GM23338 (cell line): Measurements from ENCODE around the gene HBS1L. TPM values are rescaled to one million over a fixed set of nuclear protein-coding genes. Genes with fewer than 3 reads are reported as not detected.

Experiments used
- ATAC-seq: fragments of 200-7000 bp; cut with Tn5 transposase; 3 replicates; pipeline ENCODE4 v1.9.1; 2020
- DNase-seq: peaks from one replicate; pipeline ENCODE4 v3.0.0-alpha.2; 2015; ENCODE audit warnings: low spot score
- H2AFZ ChIP-seq: fragments of 200-600 bp; sonication (generic); 2 replicates; pipeline ENCODE4 v1.8.0; 2016; ENCODE audit warnings: antibody characterized with exemption, mild to moderate bottlenecking, moderate library complexity
- H3F3A ChIP-seq: fragments of 200-600 bp; sonication (generic); replicated peaks from 2 replicates; pipeline ENCODE4 v1.8.0; 2017; ENCODE audit warnings: antibody characterized with exemption, mixed run types, low read depth
- H3K27ac ChIP-seq: fragments of 200-600 bp; sonication (generic); 2 replicates; pipeline ENCODE4 v1.6.1; 2016; ENCODE audit warnings: low read depth
- H3K27me3 ChIP-seq: fragments of 200-600 bp; sonication (generic); 2 replicates; pipeline ENCODE4 v1.8.0; 2016; ENCODE audit warnings: mild to moderate bottlenecking, mixed run types, moderate library complexity; ENCODE audit not compliant: insufficient read depth
- H3K36me3 ChIP-seq: fragments of 200-600 bp; sonication (generic); 2 replicates; pipeline ENCODE4 v1.8.0; 2016; ENCODE audit warnings: mild to moderate bottlenecking; ENCODE audit not compliant: insufficient read depth
- H3K4me1 ChIP-seq: fragments of 200-600 bp; sonication (generic); 2 replicates; pipeline ENCODE4 v1.8.0; 2016; ENCODE audit warnings: mild to moderate bottlenecking, moderate library complexity; ENCODE audit not compliant: insufficient read depth
- H3K4me2 ChIP-seq: fragments of 200-600 bp; sonication (generic); 2 replicates; pipeline ENCODE4 v1.7.1; 2017; ENCODE audit warnings: mixed run types
- H3K4me3 ChIP-seq: fragments of 200-600 bp; sonication (generic); 2 replicates; pipeline ENCODE4 v1.6.1; 2016; ENCODE audit warnings: mixed run types
- H3K79me2 ChIP-seq: fragments of 200-600 bp; sonication (generic); replicated peaks from 2 replicates; pipeline ENCODE4 v1.8.0; 2017; ENCODE audit warnings: mild to moderate bottlenecking; ENCODE audit not compliant: insufficient read depth
- H3K9me2 ChIP-seq: fragments of 200-600 bp; sonication (generic); 2 replicates; pipeline ENCODE4 v1.8.0; 2017; ENCODE audit not compliant: insufficient read depth
- H4K20me1 ChIP-seq: fragments of 200-600 bp; sonication (generic); replicated peaks from 2 replicates; pipeline ENCODE4 v1.8.0; 2017; ENCODE audit warnings: mild to moderate bottlenecking; ENCODE audit not compliant: insufficient read depth
- H3K27ac Mint-ChIP-seq: 2 replicates; pipeline ENCODE4 v1.8.0; 2020; ENCODE audit warnings: inconsistent platforms, mild to moderate bottlenecking, moderate library complexity, mixed read lengths
- H3K27me3 Mint-ChIP-seq: 3 replicates; pipeline ENCODE4 v1.8.0; 2022; ENCODE audit warnings: low read depth, mild to moderate bottlenecking, moderate library complexity, mixed read lengths, inconsistent platforms; ENCODE audit not compliant: insufficient read depth, poor library complexity
- H3K36me3 Mint-ChIP-seq: 3 replicates; pipeline ENCODE4 v1.8.0; 2021; ENCODE audit warnings: low read depth, mild to moderate bottlenecking, inconsistent platforms, moderate library complexity, mixed read lengths
- H3K4me1 Mint-ChIP-seq: 3 replicates; pipeline ENCODE4 v1.8.0; 2020; ENCODE audit warnings: mild to moderate bottlenecking, inconsistent platforms, mixed read lengths
- H3K4me3 Mint-ChIP-seq: 3 replicates; pipeline ENCODE4 v1.8.0; 2021; ENCODE audit warnings: moderate library complexity, mild to moderate bottlenecking, inconsistent platforms, mixed read lengths
- H3K9me3 Mint-ChIP-seq: 3 replicates; pipeline ENCODE4 v1.8.0; 2020; ENCODE audit warnings: moderate library complexity, mild to moderate bottlenecking, inconsistent platforms, mixed read lengths
- CREB1 ChIP-seq: fragments of 250-450 bp; sonication (Bioruptor Pico); IDR thresholded peaks from 2 replicates; pipeline ENCODE4 v1.5.0; 2020; ENCODE audit warnings: low read depth, mild to moderate bottlenecking, moderate library complexity
- ETS1 ChIP-seq: IDR thresholded peaks from 2 replicates; pipeline ENCODE4 v1.6.1; 2016; ENCODE audit warnings: antibody characterized with exemption
- EZH2 ChIP-seq: fragments of 200-600 bp; sonication (generic); IDR thresholded peaks from one replicate; pipeline ENCODE4 v1.8.0; 2017; ENCODE audit warnings: antibody characterized with exemption, mild to moderate bottlenecking, low read depth; ENCODE audit not compliant: unreplicated experiment
- EZH2phosphoT487 ChIP-seq: fragments of 200-600 bp; sonication (generic); IDR thresholded peaks from one replicate; pipeline ENCODE4 v1.8.1; 2018; ENCODE audit warnings: antibody characterized with exemption; ENCODE audit not compliant: unreplicated experiment
- JUNB ChIP-seq: IDR thresholded peaks from one replicate; pipeline ENCODE4 v1.6.1; 2016; ENCODE audit warnings: antibody characterized with exemption; ENCODE audit not compliant: unreplicated experiment
- NANOG ChIP-seq: IDR thresholded peaks from 2 replicates; pipeline ENCODE4 v1.6.1; 2016; ENCODE audit warnings: antibody characterized with exemption, borderline replicate concordance
- POLR2AphosphoS5 ChIP-seq: IDR thresholded peaks from 2 replicates; pipeline ENCODE4 v1.6.1; 2016; ENCODE audit warnings: antibody characterized with exemption, low read depth
- REST ChIP-seq: IDR thresholded peaks from one replicate; pipeline ENCODE4 v1.6.1; 2018; ENCODE audit warnings: antibody characterized with exemption; ENCODE audit not compliant: unreplicated experiment
- STAT1 ChIP-seq: IDR thresholded peaks from one replicate; pipeline ENCODE4 v1.6.1; 2016; ENCODE audit warnings: antibody characterized with exemption; ENCODE audit not compliant: unreplicated experiment
- ZNF114 ChIP-seq: fragments of 250-450 bp; sonication (Bioruptor Pico); IDR thresholded peaks from 2 replicates; pipeline ENCODE4 v1.5.0; 2020; ENCODE audit warnings: mild to moderate bottlenecking, moderate library complexity
- ZNF331 ChIP-seq: fragments of 250-450 bp; sonication (Bioruptor Pico); IDR thresholded peaks from 2 replicates; pipeline ENCODE4 v1.5.0; 2020; ENCODE audit warnings: low read depth, mild to moderate bottlenecking, moderate library complexity
- ZNF462 ChIP-seq: fragments of 250-450 bp; sonication (Bioruptor Pico); IDR thresholded peaks from 2 replicates; pipeline ENCODE4 v1.5.0; 2020; ENCODE audit warnings: mild to moderate bottlenecking, moderate library complexity
- polyA plus RNA-seq: library from polyadenylated mRNA; unstranded; fragments of >200 nt; fragmentation: Nextera tagmentation; extraction: Ambion mirVana; gene quantifications from 2 replicates; pipeline ENCODE4 v1.2.1, GENCODE V29; 2016
- total RNA-seq: library from RNA; depleted of rRNA; stranded (reverse); fragments of >200 nt; shearing (Covaris generic); gene quantifications from 2 replicates; pipeline ENCODE4 v1.2.3, GENCODE V29; 2014
- TF ChIP-seq, protein P1 (sequence below), 2 experiments: fragments of 200-600 bp in 1 of 2; sonication (generic) in 1 of 2; conservative IDR thresholded peaks; 2 replicates each; pipeline versions ENCODE4 v1.5.1 to v1.6.1; 2016 to 2017; ENCODE audit warnings: antibody characterized with exemption in 2 of 2, low read depth in 2 of 2, mild to moderate bottlenecking in 2 of 2, moderate library complexity in 1 of 2

Gene HBS1L
- total and polyA plus RNA-seq, 2 experiments from 2014 or later: 59.9 to 94.1 TPM

- no peaks in the 10 kb centered on the region for H3K9me2 ChIP-seq
- no peaks in the 10 kb centered on the region for H3F3A ChIP-seq
- H2AFZ ChIP-seq: no peak overlapping the region
- H3K4me1 ChIP-seq: no peaks in the 10 kb centered on the region
- no peaks in the 10 kb centered on the region for H4K20me1 ChIP-seq
- Mint-ChIP-seq H3K9me3 (peaks cover 10% of the 10 kb centered on the region; the same call in 2 of the 3 replicates), H3K4me1 (no peaks in the 10 kb centered on the region), H3K36me3 (peaks cover 6% of the 10 kb centered on the region; the same call in 1 of the 3 replicates), H3K27ac (no peak overlapping the region), H3K27me3 (peaks cover 6% of the 10 kb centered on the region), H3K4me3 (no peak overlapping the region)
- no peak for ATAC-seq
- H3K27ac ChIP-seq: no peak overlapping the region
- TF ChIP-seq REST (no peak), EZH2 (no peak), POLR2AphosphoS5 (no peak), JUNB (no peak), ZNF114 (no peak), NANOG (no peak), EZH2phosphoT487 (no peak), CREB1 (CRISPR knock-in tag) (no peak), STAT1 (no peak), ZNF462 (CRISPR knock-in tag) (no peak), ZNF331 (CRISPR knock-in tag) (no peak), ETS1 (no peak)
- TF ChIP-seq, protein P1, sequence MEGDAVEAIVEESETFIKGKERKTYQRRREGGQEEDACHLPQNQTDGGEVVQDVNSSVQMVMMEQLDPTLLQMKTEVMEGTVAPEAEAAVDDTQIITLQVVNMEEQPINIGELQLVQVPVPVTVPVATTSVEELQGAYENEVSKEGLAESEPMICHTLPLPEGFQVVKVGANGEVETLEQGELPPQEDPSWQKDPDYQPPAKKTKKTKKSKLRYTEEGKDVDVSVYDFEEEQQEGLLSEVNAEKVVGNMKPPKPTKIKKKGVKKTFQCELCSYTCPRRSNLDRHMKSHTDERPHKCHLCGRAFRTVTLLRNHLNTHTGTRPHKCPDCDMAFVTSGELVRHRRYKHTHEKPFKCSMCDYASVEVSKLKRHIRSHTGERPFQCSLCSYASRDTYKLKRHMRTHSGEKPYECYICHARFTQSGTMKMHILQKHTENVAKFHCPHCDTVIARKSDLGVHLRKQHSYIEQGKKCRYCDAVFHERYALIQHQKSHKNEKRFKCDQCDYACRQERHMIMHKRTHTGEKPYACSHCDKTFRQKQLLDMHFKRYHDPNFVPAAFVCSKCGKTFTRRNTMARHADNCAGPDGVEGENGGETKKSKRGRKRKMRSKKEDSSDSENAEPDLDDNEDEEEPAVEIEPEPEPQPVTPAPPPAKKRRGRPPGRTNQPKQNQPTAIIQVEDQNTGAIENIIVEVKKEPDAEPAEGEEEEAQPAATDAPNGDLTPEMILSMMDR (conservative IDR thresholded peaks at IDR 0.05; ENCODE audit: low read depth in 2 of 2): no peak
- no peak overlapping the region for H3K4me2 ChIP-seq
- no peaks in the 10 kb centered on the region for H3K27me3 ChIP-seq
- no peak for DNase-seq
- H3K4me3 ChIP-seq: no peak overlapping the region
- H3K36me3 ChIP-seq: no peaks in the 10 kb centered on the region
- no peaks in the 10 kb centered on the region for H3K79me2 ChIP-seq
Measured at GRCh38 chr6:135081966-135082365, 27.3 kb upstream of the HBS1L start.
